Tibial artery (tissue), 4 donors: ENCODE results near the gene STK24.

Source experiments
- DNase-seq, 2 donors: peaks; one replicate each; pipeline ENCODE4 v3.0.0-alpha.2; 2019
- H3K27ac ChIP-seq, 2 donors: fragments of 200-600 bp; sonication (generic) in 1 of 2; 1 replicate in 1 of 2; 2 replicates in 1 of 2; pipeline ENCODE4 v1.5.1; 2018 to 2019; ENCODE audit warnings: mild to moderate bottlenecking in 1 of 2
- H3K27me3 ChIP-seq, 2 donors: fragments of 200-600 bp; sonication (generic) in 1 of 2; one replicate each; pipeline versions ENCODE4 v1.5.1 to v1.6.0; 2016 to 2019
- H3K36me3 ChIP-seq, 3 donors: fragments of 200-600 bp; sonication (generic) in 2 of 3; one replicate each; pipeline ENCODE4 v1.5.1; 2016 to 2019; ENCODE audit warnings: mild to moderate bottlenecking in 2 of 3
- H3K4me1 ChIP-seq, 4 donors: fragments of 200-600 bp; sonication (generic) in 2 of 4; 1 replicate in 3 of 4; 2 replicates in 1 of 4; pipeline ENCODE4 v1.5.1; 2016 to 2019
- H3K4me3 ChIP-seq, 2 donors: fragments of 200-600 bp; sonication (generic) in 1 of 2; 1 replicate in 1 of 2; 2 replicates in 1 of 2; pipeline ENCODE4 v1.5.1; 2018 to 2019; ENCODE audit warnings: mild to moderate bottlenecking in 2 of 2
- H3K9me3 ChIP-seq, 3 donors: fragments of 200-600 bp; sonication (generic) in 1 of 3; one replicate each; pipeline ENCODE4 v1.5.1; 2016 to 2019
- CTCF ChIP-seq, 2 experiments: fragments of 200-600 bp in 1 of 2; fragments of 450-650 bp in 1 of 2; IDR thresholded peaks; one replicate each; pipeline ENCODE4 v1.5.1; 2017 to 2019; ENCODE audit warnings: antibody characterized with exemption in 2 of 2, mild to moderate bottlenecking in 1 of 2, moderate library complexity in 1 of 2
- intact Hi-C: fragments of 100-400 bp; cut with DNase I; formaldehyde crosslinking; loops from one replicate; pipeline ENCODE4 v1.15.0; 2023; ENCODE audit warnings: low total_unique reads

STK24 gene

GRCh38 chr13:98557937-98558792 is 18.7 kb downstream of the STK24 start:
- Histone ChIP-seq H3K9me3 (no peaks in the 10 kb centered on the region), H3K36me3 (no peaks in the 10 kb centered on the region), H3K27me3 (no peaks in the 10 kb centered on the region), H3K4me1 (peaks cover 0 to 84% (median 48%) of the 10 kb centered on the region in 4 donors), H3K27ac (no peak overlapping the region), H3K4me3 (no peak overlapping the region)
- peak in 1 of 2 donors; percentile 35 for DNase-seq
- intact Hi-C loops: no loop called here
- TF ChIP-seq CTCF (IDR thresholded peaks at IDR 0.05): no peak

DNA sequence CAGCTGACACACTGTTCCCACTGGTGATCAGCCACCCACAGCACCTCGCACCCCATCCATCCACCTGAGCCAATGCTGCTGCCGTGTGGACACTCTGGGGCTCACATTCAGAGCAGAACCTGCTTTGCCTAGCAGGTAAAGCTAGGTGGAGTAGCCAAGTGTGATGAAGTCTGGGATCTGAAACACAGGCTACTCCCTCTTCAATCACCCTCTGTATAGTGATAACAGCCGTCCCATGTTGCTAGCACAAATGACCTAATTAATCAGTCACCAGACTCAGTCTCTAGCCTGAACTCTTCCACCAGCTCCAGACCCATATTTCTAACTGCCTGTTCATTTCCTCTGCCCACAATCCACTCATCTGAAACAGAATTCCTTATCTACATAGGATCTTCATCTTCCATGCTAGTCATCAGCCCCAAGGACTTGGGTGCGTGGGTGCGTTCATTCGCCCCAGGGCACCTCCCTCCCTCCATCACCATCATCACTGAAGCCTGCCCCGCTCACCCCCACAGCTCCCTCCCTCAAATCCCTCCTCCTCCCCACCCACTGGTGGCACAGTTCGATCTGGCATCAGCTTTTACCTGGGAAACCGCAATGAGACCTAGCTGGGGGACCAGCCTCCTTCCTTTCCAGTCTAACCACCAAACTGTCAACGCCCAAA is 19.8 kb downstream of the STK24 start:
- intact Hi-C loops: no loop called here
- Histone ChIP-seq H3K4me3 (no peak overlapping the region), H3K4me1 (peaks cover 0 to 85% (median 46%) of the 10 kb centered on the region in 4 donors), H3K36me3 (no peaks in the 10 kb centered on the region), H3K27ac (no peak overlapping the region), H3K9me3 (no peaks in the 10 kb centered on the region), H3K27me3 (no peaks in the 10 kb centered on the region)
- TF ChIP-seq CTCF (IDR thresholded peaks at IDR 0.05): no peak
- DNase-seq: peak in 1 of 2 donors; percentile 47

DNA sequence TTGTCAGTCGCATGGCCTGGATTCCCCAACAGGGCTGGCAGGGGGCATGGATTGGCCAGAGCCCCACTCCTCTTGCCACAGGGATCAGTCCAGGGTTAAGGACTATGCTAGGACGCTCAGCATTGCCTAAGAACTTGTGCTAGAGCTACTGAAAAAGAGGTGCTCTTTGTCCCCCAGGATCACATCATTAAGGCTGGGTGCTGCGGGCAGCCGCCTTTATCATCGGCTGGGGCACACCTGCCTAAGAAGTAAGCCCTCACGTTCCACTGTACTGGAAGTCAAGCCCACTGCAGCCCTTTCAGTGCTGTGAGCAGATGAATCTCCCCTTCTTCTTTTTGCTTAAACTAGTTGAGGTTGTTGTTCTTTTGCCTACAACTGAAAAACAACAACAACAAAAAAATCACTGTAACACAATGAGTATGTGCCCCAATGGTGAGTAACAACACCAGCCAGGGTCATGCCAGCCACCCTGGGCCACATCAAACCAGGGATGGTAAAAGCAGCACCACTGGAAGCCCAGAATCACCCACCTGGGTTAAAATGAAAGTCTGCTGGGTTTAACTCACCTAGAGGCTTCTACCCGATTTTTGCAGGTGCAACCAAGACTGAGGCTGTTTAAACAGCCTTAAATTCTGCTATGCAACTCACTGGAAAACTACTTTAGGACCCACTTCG is 20.6 kb downstream of the STK24 start:
- H3K27me3 ChIP-seq: no peaks in the 10 kb centered on the region
- H3K4me3 ChIP-seq: no peak overlapping the region
- H3K27ac ChIP-seq: no peak overlapping the region
- H3K4me1 ChIP-seq: peaks cover 0 to 83% (median 45%) of the 10 kb centered on the region in 4 donors
- no peaks in the 10 kb centered on the region for H3K9me3 ChIP-seq
- peak in 1 of 2 donors; percentile 24 for DNase-seq
- H3K36me3 ChIP-seq: peaks cover 0 to 5% (median 0%) of the 10 kb centered on the region in 3 donors
- no peak for TF ChIP-seq CTCF (IDR thresholded peaks at IDR 0.05)
- intact Hi-C loops: no loop called here

GRCh38 chr13:98549728-98550317 is 27.1 kb downstream of the STK24 start:
- no peak for TF ChIP-seq CTCF (IDR thresholded peaks at IDR 0.05)
- Histone ChIP-seq H3K36me3 (peaks cover 4 to 19% (median 5%) of the 10 kb centered on the region in 3 donors), H3K4me1 (peaks cover 0 to 53% (median 19%) of the 10 kb centered on the region in 4 donors), H3K27me3 (no peaks in the 10 kb centered on the region), H3K4me3 (no peak overlapping the region), H3K9me3 (no peaks in the 10 kb centered on the region), H3K27ac (no peak overlapping the region)
- intact Hi-C loops: no loop called here
- DNase-seq: peak in 1 of 2 donors; percentile 25

- no peak overlapping the region for H3K27ac ChIP-seq
- no peaks in the 10 kb centered on the region for H3K9me3 ChIP-seq
- intact Hi-C loops: no loop called here
- H3K36me3 ChIP-seq: peaks cover 4 to 19% (median 5%) of the 10 kb centered on the region in 3 donors
- H3K4me3 ChIP-seq: no peak overlapping the region
- TF ChIP-seq CTCF (IDR thresholded peaks at IDR 0.05): no peak
- DNase-seq: peak in 1 of 2 donors; percentile 40
- no peaks in the 10 kb centered on the region for H3K27me3 ChIP-seq
- peaks cover 0 to 55% (median 22%) of the 10 kb centered on the region in 4 donors for H3K4me1 ChIP-seq
These were observed 27.7 kb downstream of the STK24 start for GRCh38 chr13:98549006-98549727.
